HG02870 (cell line): Measurements from ENCODE around the gene PCDHA9.
"Not testable (repeated sequence)": the region's sequence is repeated elsewhere in the genome, so short reads cannot be mapped to it uniquely, and the experiment has no call there.

Experiments used
- ATAC-seq: cut with Tn5 transposase; IDR thresholded peaks from one replicate; pipeline ENCODE4 v1.9.1; 2021; ENCODE audit warnings: mild to moderate bottlenecking, moderate library complexity; ENCODE audit not compliant: unreplicated experiment

Gene PCDHA9

DNA sequence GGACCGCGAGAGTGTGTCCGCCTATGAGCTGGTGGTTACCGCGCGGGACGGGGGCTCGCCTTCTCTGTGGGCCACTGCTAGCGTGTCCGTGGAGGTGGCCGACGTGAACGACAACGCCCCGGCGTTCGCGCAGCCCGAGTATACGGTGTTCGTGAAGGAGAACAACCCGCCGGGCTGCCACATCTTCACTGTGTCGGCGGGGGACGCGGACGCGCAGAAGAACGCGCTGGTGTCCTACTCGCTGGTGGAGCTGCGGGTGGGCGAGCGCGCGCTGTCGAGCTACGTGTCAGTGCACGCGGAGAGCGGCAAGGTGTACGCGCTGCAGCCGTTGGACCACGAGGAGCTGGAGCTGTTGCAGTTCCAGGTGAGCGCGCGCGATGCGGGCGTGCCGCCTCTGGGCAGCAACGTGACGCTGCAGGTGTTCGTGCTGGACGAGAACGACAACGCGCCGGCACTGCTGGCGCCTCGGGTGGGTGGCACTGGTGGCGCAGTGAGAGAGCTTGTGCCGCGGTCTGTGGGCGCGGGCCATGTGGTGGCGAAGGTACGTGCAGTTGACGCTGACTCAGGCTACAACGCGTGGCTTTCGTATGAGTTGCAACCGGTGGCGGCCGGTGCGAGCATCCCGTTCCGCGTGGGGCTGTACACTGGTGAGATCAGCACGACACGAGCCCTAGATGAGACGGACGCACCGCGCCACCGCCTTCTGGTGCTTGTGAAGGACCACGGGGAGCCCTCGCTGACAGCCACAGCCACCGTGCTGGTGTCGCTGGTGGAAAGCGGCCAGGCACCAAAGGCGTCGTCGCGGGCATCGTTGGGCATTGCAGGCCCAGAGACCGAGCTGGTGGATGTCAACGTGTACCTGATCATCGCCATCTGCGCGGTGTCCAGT, 12.3 kb upstream of the PCDHA9 start:
- no peak for ATAC-seq

DNA sequence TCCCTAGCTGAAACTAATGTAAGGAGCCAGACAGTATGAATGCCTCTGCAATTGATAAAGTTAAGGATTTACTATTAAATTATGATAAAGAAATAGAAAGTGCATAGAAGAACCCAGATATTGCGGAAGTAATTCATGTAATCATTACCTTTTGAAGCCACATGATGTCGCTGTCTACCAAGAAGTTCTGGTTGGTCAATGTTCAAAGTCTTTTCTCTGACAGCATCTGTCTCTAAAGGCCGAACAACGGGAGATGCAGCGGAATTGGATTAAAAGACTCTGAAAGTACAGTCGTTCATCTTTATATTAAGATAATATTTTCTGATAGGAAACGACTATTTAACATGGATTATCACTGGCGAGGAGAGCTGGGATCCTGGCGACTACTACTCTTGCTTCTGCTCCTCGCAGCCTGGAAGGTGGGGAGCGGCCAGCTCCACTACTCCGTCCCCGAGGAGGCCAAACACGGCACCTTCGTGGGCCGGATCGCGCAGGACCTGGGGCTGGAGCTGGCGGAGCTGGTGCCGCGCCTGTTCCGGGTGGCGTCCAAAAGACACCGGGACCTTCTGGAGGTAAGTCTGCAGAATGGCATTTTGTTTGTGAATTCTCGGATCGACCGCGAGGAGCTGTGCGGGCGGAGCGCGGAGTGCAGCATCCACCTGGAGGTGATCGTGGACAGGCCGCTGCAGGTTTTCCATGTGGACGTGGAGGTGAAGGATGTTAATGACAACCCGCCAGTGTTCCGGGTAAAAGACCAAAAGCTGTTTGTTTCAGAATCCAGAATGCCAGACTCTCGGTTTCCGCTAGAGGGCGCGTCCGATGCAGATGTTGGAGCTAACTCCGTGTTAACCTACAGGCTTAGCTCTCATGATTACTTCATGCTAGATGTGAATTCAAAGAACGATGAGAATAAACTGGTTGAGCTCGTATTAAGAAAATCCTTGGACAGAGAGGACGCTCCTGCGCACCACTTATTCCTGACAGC, 6.9 kb upstream of the PCDHA9 start, which contains the start of gene PCDHA8:
TSS of gene PCDHA8 (plus strand) at position 210 of the 985 bp plus-strand sequence. CDS start at position 345, 135 bp downstream.
- no peak for ATAC-seq

DNA sequence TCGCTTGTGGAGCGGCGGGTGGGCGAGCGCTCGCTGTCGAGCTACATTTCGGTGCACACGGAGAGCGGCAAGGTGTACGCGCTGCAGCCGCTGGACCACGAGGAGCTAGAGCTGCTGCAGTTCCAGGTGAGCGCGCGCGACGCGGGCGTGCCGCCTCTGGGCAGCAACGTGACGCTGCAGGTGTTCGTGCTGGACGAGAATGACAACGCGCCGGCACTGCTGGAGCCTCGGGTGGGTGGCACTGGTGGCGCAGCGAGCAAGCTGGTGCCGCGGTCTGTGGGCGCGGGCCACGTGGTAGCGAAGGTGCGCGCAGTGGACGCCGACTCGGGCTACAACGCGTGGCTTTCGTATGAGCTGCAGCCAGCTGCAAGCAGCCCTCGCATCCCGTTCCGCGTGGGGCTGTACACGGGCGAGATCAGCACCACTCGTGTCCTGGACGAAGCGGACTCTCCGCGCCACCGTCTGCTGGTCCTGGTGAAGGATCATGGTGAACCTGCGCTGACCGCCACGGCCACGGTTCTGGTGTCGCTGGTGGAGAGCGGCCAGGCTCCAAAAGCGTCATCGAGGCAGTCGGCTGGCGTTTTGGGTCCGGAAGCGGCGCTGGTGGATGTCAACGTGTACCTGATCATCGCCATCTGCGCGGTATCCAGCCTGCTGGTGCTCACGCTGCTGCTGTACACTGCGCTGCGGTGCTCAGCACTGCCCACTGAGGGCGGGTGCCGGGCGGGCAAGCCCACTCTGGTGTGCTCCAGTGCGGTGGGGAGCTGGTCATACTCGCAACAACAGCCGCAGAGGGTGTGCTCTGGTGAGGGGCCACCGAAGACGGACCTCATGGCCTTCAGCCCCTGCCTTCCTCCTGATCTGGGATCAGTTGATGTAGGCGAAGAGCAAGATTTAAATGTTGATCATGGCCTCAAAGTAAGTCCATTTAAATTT, 5.1 kb upstream of the PCDHA9 start:
- no peak for ATAC-seq

DNA sequence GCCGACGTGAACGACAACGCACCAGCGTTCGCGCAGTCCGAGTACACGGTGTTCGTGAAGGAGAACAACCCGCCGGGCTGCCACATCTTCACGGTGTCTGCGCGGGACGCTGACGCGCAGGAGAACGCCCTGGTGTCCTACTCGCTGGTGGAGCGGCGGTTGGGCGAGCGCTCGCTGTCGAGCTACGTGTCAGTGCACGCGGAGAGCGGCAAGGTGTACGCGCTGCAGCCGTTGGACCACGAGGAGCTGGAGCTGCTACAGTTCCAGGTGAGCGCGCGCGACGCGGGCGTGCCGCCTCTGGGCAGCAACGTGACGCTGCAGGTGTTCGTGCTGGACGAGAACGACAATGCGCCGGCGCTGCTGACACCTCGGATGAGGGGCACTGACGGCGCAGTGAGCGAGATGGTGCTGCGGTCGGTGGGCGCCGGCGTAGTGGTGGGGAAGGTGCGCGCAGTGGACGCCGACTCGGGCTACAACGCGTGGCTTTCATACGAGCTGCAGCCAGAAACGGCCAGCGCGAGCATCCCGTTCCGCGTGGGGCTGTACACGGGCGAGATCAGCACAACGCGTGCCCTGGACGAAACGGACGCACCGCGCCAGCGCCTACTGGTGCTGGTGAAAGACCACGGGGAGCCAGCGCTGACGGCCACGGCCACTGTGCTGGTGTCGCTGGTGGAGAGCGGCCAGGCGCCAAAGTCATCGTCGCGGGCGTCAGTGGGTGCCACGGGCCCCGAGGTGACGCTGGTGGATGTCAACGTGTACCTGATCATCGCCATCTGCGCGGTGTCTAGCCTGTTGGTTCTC, 1.9 kb downstream of the PCDHA9 start:
- not testable (repeated sequence) for ATAC-seq

DNA sequence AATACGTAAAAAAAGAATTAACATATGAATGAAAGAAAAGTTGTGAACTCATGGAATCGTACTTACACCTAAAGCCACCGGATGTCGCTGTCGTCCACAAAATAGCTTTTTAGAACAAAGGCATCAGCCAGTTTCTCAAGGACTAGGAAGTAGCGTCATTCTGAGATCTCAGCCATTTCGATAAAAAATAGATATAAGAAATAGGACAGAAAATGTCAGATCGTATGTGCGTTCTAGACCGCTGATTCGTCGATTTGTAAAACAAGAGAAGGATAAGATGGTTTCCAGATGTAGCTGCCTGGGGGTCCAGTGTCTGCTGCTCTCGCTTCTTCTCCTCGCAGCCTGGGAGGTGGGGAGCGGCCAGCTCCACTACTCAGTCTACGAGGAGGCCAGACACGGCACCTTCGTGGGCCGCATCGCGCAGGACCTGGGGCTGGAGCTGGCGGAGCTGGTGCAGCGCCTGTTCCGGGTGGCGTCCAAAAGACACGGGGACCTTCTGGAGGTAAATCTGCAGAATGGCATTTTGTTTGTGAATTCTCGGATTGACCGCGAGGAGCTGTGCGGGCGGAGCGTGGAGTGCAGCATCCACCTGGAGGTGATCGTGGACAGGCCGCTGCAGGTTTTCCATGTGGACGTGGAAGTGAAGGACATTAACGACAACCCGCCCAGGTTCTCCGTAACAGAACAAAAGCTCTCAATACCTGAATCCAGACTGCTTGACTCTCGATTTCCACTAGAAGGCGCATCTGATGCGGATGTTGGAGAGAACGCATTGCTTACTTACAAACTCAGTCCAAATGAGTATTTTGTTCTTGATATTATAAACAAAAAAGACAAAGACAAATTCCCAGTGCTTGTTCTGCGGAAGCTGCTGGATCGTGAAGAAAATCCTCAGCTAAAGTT, 7.8 kb downstream of the PCDHA9 start, which contains the start of gene PCDHA10:
TSS of gene PCDHA10 (plus strand) at position 126 of the 903 bp plus-strand sequence. CDS start at position 278, 152 bp downstream.
- no peak for ATAC-seq

DNA sequence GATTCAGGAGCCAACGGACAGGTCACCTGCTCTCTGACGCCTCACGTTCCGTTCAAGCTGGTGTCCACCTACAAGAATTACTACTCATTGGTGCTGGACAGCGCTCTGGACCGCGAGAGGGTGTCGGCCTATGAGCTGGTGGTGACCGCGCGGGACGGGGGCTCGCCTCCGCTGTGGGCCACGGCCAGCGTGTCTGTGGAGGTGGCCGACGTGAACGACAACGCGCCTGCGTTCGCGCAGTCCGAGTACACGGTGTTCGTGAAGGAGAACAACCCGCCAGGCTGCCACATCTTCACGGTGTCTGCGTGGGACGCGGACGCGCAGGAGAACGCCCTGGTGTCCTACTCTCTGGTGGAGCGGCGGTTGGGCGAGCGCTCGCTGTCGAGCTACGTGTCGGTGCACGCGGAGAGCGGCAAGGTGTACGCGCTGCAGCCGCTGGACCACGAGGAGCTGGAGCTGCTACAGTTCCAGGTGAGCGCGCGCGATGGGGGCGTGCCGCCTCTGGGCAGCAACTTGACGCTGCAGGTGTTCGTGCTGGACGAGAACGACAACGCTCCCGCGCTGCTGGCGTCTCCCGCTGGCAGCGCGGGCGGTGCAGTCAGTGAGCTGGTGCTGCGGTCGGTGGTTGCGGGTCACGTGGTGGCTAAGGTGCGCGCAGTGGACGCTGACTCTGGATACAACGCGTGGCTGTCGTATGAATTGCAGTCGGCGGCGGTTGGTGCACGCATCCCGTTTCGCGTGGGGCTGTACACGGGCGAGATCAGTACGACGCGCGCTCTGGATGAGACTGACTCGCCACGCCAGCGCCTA, 9.2 kb downstream of the PCDHA9 start:
- ATAC-seq, result no peak

DNA sequence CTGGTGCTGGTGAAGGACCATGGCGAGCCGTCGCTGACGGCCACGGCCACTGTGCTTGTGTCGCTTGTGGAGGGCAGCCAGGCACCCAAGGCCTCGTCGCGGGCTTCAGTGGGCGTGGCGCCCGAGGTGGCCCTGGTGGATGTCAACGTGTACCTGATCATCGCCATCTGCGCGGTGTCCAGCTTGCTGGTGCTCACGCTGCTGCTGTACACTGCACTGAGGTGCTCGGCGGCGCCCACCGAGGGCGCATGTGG, 9.7 kb downstream of the PCDHA9 start:
- ATAC-seq, result no peak

DNA sequence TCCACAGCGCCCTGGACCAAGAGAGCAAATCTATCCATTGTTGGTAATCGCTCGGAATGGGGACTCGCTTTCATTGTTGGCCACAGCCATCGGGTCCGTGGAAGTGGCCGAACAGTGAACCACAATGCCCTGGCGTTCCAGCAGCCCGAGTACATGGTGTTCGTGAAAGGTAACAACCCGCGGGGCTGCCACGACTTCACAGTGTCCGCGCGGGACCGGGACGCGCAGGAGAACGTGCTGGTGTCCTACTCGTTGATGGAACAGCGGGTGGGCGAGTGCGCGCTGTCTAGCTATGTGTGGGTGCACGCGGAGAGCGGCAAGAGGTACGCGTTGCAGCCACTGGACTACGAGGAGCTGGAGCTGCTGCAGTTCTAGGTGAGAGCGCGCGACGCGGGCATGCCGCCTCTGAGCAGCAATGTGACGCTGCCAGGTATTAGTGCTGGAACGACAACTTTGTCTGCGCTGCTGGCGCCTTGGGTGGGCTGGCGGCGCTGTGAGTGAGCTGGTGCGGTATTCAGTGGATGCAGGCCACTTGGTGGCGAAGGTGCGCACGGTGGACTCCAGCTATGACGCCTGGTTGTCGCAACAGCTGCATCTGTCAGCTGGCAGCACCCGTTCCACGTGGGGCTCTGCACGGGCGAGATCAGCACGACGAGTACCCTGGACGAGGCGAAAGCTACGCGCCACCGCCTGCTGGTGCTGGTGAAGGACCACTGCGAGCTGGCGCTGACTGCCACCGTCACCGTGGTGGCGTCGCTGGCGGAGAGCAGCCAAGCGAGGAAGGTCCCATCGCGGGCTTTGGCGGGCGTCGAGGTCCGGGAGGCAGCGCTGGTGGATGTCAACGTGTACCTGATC, 14.5 kb downstream of the PCDHA9 start:
- ATAC-seq, result no peak

DNA sequence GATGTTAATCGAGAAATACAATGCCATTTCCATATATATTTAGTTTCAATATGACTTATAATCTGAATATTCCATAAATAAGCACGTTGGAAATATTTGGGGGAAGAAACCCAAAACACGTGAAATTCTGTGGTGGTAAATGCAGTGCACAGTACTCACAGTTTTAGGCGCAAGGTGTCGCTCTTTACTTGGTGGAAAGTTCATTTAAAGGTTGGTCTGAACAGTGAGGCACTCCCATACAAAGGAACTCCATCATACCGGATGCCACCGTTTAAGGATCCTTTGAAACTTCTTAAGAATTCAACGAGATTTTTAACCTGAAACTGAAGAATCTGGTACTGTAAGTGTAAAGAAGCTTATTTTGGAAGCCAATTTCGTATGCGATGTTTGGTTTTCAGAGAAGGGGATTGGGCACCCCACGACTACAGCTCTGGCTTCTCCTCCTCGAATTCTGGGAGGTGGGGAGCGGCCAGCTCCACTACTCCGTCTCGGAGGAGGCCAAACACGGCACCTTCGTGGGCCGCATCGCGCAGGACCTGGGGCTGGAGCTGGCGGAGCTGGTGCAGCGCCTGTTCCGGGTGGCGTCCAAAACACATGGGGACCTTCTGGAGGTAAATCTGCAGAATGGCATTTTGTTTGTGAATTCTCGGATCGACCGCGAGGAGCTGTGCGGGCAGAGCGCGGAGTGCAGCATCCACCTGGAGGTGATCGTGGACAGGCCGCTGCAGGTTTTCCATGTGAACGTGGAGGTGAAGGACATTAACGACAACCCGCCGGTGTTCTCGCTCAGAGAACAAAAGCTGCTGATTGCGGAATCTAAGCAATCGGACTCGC, 20.8 kb downstream of the PCDHA9 start, which contains the start of gene PCDHA11:
TSS of gene PCDHA11 (plus strand) at position 237 of the 834 bp plus-strand sequence. CDS start at position 384, 147 bp downstream.
- ATAC-seq, result no peak

DNA sequence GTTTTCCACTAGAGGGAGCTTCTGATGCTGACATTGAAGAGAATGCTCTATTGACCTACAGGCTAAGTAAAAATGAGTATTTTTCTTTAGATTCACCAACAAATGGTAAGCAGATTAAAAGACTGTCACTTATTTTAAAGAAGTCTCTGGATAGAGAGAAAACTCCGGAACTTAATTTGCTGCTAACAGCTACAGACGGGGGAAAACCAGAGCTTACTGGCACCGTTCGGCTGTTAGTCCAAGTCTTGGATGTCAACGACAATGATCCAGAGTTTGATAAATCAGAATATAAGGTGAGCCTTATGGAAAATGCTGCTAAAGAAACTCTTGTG, 21.3 kb downstream of the PCDHA9 start:
- ATAC-seq, result no peak

DNA sequence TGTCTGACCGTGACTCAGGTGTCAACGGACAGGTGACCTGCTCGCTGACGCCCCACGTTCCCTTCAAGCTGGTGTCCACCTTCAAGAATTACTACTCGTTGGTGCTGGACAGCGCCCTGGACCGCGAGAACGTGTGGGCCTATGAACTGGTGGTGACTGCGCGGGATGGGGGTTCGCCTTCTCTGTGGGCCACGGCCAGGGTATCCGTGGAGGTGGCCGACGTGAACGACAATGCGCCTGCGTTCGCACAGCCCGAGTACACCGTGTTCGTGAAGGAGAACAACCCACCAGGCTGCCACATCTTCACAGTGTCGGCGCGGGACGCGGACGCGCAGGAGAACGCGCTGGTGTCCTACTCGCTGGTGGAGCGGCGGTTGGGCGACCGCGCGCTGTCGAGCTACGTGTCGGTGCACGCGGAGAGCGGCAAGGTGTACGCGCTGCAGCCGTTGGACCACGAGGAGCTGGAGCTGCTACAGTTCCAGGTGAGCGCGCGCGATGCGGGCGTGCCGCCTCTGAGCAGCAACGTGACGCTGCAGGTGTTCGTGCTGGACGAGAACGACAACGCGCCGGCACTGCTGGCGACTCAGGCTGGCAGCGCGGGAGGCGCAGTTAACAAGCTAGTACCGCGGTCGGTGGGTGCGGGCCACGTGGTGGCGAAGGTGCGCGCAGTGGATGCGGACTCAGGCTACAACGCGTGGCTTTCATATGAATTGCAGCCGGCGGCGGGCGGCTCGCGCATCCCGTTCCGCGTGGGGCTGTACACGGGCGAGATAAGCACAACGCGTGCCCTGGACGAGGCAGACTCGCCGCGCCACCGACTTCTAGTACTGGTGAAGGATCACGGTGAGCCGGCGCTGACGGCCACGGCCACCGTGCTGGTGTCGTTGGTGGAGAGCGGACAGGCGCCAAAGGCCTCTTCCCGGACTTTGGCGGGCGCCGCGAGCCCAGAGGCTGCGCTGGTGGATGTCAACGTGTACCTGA, 22.3 kb downstream of the PCDHA9 start:
- ATAC-seq, result no peak

DNA sequence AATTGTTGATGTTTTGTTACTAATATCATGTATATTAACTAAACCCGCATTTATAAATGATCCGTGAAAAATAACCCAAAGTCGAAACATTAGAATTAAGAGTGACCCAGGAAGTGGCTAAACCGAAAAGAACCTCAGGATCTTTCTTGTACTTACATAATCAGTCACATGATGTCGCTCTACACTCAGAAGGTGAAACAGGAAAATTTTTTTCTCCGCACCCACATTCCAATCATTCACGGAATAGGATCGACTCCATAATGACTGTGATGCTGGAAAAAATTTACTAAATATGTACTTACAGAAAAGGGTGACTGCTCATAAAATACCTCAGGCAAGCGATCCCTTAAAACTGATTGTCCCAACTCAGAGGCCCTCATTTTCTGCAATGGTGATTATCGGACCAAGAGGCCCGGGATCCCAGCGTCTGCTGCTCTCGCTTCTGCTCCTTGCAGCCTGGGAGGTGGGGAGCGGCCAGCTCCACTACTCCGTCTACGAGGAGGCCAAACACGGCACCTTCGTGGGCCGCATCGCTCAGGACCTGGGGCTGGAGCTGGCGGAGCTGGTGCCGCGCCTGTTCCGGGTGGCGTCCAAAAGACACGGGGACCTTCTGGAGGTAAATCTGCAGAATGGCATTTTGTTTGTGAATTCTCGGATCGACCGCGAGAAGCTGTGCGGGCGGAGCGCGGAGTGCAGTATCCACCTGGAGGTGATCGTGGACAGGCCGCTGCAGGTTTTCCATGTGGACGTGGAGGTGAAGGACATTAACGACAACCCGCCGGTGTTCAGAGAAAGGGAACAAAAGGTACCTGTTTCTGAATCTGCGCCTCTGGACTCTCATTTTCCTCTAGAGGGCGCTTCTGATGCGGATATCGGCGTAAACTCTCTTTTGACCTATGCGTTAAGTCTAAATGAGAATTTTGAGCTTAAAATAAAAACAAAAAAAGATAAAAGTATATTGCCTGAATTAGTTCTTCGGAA, 27.2 kb downstream of the PCDHA9 start, which contains the start of gene PCDHA12:
TSS of gene PCDHA12 (plus strand) at position 224 of the 981 bp plus-strand sequence. CDS start at position 389, 165 bp downstream.
- no peak for ATAC-seq

DNA sequence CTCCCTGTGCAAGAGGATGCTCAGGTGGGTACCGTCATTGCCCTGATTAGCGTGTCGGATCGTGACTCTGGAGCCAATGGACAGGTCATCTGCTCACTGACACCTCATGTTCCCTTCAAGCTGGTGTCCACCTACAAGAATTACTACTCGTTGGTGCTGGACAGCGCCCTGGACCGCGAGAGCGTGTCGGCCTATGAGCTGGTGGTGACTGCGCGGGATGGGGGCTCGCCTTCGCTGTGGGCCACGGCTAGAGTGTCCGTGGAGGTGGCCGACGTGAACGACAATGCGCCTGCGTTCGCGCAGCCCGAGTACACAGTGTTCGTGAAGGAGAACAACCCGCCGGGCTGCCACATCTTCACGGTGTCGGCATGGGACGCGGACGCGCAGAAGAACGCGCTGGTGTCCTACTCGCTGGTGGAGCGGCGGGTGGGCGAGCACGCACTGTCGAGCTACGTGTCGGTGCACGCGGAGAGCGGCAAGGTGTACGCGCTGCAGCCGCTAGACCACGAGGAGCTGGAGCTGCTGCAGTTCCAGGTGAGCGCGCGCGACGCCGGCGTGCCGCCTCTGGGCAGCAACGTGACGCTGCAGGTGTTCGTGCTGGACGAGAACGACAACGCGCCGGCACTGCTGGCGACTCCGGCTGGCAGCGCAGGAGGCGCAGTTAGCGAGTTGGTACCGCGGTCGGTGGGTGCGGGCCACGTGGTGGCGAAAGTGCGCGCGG, 28.5 kb downstream of the PCDHA9 start:
- not testable (repeated sequence) for ATAC-seq
